ENCODE data around the gene EXOC6B. TPM values are rescaled to one million over a fixed set of nuclear protein-coding genes. Genes with fewer than 3 reads are reported as not detected.
A peak's percentile ranks its signal among the peaks of the same experiment; 100 is the strongest.

The EXOC6B gene
- total RNA-seq, 4 donors from 2014 or later: 22.6 to 47.3 (median 32.5) TPM

- DNase-seq: no peak
- TF ChIP-seq POLR2A (IDR thresholded peaks at IDR 0.05): no peak
- TF ChIP-seq, protein P1, sequence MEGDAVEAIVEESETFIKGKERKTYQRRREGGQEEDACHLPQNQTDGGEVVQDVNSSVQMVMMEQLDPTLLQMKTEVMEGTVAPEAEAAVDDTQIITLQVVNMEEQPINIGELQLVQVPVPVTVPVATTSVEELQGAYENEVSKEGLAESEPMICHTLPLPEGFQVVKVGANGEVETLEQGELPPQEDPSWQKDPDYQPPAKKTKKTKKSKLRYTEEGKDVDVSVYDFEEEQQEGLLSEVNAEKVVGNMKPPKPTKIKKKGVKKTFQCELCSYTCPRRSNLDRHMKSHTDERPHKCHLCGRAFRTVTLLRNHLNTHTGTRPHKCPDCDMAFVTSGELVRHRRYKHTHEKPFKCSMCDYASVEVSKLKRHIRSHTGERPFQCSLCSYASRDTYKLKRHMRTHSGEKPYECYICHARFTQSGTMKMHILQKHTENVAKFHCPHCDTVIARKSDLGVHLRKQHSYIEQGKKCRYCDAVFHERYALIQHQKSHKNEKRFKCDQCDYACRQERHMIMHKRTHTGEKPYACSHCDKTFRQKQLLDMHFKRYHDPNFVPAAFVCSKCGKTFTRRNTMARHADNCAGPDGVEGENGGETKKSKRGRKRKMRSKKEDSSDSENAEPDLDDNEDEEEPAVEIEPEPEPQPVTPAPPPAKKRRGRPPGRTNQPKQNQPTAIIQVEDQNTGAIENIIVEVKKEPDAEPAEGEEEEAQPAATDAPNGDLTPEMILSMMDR (IDR thresholded peaks at IDR 0.05): no peak
- H3K4me1 ChIP-seq: peaks cover 7 to 10% of the 10 kb centered on the region in 2 donors
- H3K27me3 ChIP-seq: no peaks in the 10 kb centered on the region
- peaks cover 0 to 4% of the 10 kb centered on the region in 2 donors for H3K36me3 ChIP-seq
- 78 to 85% methylated on average over 10 to 24 of the region's 24 CpGs for WGBS, 2 donors
- intact Hi-C loops (cut with DNase I): no loop called here
- H3K9me3 ChIP-seq: no peaks in the 10 kb centered on the region
- H3K27ac ChIP-seq: no peak overlapping the region
- no peak overlapping the region for H3K4me3 ChIP-seq (replicated peaks in 1 of 3)
These were observed 697.6 kb downstream of the EXOC6B start for GRCh38 chr2:72128059-72128842.

GRCh38 chr2:72127401-72128058, 698.3 kb downstream of the EXOC6B start:
- no peak overlapping the region for H3K4me3 ChIP-seq (replicated peaks in 1 of 3)
- 59 to 74% methylated on average over 14 to 20 of the region's 21 CpGs for WGBS, 2 donors
- peaks cover 0 to 4% of the 10 kb centered on the region in 2 donors for H3K36me3 ChIP-seq
- intact Hi-C loops (cut with DNase I): no loop called here
- peak in 1 of 2 donors; percentile 29 for DNase-seq
- H3K27me3 ChIP-seq: no peaks in the 10 kb centered on the region
- H3K4me1 ChIP-seq: peaks cover 7 to 10% of the 10 kb centered on the region in 2 donors
- no peak overlapping the region for H3K27ac ChIP-seq
- no peak for TF ChIP-seq POLR2A (IDR thresholded peaks at IDR 0.05)
- TF ChIP-seq, protein P1 (IDR thresholded peaks at IDR 0.05): no peak
- no peaks in the 10 kb centered on the region for H3K9me3 ChIP-seq

DNA sequence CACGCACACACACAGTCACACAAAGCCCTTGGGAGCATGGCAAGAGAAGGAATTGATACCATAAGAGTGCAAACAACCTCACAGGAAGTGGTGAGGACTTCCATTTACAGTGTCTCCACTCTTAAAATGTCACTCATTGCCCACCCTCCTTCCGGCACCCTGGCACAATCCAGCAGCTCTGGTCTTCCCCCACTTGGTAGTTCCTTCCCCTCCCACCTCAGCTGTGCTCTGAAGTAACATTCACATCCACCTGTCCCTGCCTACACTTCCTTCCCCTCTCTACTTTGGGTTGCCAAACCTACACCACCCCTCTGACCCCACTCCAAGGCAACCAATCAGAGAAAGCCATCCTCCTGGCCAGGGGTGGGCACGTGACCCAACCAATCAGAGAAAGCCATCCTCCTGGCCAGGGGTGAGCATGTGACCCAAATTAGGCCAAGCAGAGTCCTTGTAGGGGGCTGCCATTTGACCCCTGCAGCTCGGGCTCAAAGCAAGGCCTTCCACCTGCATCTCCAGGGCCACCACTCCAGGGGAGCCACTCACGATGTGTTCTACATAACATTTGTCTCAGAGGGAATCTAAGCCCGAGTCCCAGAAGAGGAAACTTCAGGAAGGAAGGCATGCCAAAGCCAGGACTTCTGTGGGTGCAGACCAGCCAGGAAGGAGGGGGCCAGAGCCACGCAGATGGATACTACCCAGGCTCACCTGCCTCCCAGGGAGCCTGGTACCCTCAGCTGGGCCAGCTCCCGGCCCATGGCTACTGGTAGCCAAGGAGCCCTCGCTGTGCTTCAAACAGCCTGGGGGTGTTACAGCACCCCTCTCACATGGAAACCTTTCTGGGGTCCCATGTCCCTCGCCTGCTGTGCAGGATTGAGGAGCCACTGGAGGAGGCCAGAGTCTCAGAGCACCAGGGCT, 699.4 kb downstream of the EXOC6B start:
- Histone ChIP-seq H3K4me1 (peaks cover 7 to 10% of the 10 kb centered on the region in 2 donors), H3K27me3 (no peaks in the 10 kb centered on the region), H3K27ac (no peak overlapping the region), H3K9me3 (no peaks in the 10 kb centered on the region), H3K4me3 (replicated peaks in 1 of 3) (no peak overlapping the region), H3K36me3 (no peaks in the 10 kb centered on the region)
- intact Hi-C loops (cut with DNase I): no loop called here
- no peak for DNase-seq
- WGBS, 2 donors: 93 to 94% methylated on average over 5 to 8 of the region's 10 CpGs
- no peak for TF ChIP-seq POLR2A (IDR thresholded peaks at IDR 0.05)
- TF ChIP-seq, protein P1 (IDR thresholded peaks at IDR 0.05): no peak

Small RNA genes lying within 50 kb of the gene (small RNA-seq; reads per million reads assigned to genes)
- gene RF00592 (not detected), gene RNU2-39P (not detected)

Other genes starting within 250 kb of the EXOC6B start
- 10 to 100 TPM; 29.4 to 83.0 (median 55.9) TPM for gene SPR, start 61.4 kb upstream of the EXOC6B start, total RNA-seq
- under 1 TPM in 1 of 4 donors, not detected in 3; 0.22 TPM for gene EMX1, start 91.5 kb upstream of the EXOC6B start, total RNA-seq
- gene SFXN5, start 245.7 kb upstream of the EXOC6B start, total RNA-seq: 10 to 100 TPM; 10.3 to 17.2 (median 16.5) TPM